Activated CD4-positive, alpha-beta T cell treated with anti-CD3 and anti-CD28 coated beads for 1 hour (primary cell): ENCODE measurements around the gene ZNF385D.
"Not testable (repeated sequence)": the region's sequence is repeated elsewhere in the genome, so short reads cannot be mapped to it uniquely, and the experiment has no call there.

ENCODE experiments used
- DNase-seq: peaks from one replicate; pipeline ENCODE4 v3.0.0-alpha.2; 2020

ZNF385D gene

DNA sequence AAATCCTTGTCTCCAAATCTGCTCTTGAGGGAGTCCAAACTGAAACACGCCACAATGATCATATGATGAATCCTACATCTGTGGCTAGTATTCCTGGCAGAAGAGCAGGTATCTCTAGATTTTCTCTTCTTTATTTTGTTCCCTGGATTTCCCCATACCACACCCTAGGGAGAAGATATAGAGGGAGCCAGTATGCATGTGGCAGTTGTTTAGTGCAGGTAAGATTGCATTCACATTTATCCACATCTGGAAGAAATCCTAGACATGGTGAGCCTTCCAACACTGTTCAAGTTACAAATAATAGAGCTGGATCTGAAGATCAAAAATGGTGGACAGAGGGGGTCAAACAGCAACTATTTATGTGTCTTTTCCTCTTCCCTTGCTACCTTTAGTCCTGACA, 316.7 kb downstream of the ZNF385D start:
- DNase-seq, result no peak

DNA sequence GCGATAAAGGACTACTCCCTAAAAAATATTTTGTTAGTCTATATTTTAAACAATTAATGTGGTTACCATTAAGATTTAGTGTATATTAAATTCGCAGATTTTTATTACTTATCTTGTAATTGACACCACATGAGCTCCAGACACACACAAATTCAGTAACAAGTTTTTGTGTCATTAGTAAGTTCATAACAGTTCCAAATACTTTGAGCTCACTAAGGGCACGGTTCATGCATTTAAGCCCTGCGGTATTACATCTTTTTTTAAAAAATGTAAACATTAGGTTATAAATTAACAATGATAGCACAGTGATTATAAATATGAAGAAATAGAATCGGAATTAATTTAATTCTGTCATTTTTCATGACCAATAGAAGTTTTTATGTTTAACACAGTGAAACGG, 317.3 kb downstream of the ZNF385D start:
- DNase-seq, result no peak

DNA sequence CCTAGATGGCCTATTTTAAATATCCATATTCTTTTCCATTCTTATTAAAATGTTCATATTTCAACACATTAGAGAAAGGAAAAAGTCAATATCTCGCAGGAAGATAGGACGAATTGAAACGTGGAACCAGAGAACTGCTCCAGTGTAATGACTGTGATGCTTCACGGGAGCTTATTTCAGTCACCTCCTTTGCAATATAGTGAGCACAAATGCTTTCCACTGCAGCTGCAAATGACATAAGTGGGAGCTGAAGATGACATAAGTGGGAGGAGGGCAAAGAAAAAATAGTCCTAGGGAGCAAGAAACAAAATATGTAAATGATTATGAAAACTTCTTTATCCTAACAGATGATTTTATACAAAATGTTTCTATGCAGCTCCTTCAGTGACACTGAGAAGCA, 324.1 kb downstream of the ZNF385D start:
- DNase-seq, result no peak

DNA sequence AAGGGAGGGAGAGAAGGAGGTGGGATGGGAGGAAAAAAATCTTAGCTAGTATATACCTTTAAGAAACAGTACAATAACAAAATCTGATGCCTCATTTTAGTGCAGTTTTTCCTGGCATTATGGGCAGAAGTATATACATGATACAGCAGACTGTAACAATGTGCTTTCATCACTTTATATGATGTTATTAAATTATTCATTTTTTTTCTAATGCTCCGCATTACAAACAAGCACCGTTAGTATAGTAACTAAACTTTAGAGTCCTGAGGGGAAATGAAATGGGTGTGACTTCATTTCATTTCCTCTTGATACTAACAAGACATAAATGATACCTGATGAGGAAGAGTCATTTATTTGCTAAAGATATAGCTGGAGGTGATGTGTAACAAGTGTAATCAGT, 325.3 kb downstream of the ZNF385D start:
- DNase-seq, result no peak

DNA sequence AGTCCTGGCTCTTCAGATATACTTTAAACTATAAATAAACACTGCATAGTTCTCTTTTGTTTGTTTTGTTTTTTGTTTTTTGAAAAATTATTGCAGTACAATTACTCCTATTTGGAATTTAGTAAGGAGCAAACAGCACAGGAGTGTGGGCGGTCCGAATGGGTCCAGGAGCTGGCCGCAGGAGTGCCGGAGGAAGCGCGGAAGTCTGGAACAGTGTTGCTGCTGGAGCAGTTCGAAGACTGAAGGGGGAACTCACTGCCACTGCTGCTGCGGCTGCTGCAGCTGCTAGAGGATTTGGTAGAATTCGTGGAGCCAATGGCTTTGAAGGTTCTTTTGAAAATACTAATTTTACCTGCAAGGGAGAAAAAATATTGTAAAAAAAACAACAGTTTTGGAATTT, 329.9 kb downstream of the ZNF385D start:
- no peak for DNase-seq

DNA sequence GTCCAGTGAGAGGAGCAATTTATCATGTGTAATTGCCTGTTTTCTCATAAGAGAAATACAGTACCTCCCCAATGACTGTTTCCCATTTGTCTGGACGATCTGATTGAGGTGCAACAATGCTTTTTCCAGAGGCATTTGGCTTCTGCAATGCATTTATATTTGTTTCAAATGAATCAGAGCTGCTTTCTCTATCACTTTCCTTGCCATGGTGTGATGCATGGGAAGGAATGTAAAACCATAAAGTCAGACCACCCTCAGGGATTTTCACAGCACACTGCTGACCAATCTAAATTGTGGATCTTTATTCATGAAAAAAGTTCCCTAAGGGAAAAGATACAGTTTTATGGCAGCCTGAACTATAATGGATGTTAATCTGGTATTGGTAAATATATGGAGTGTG, 333.0 kb downstream of the ZNF385D start:
- no peak for DNase-seq

DNA sequence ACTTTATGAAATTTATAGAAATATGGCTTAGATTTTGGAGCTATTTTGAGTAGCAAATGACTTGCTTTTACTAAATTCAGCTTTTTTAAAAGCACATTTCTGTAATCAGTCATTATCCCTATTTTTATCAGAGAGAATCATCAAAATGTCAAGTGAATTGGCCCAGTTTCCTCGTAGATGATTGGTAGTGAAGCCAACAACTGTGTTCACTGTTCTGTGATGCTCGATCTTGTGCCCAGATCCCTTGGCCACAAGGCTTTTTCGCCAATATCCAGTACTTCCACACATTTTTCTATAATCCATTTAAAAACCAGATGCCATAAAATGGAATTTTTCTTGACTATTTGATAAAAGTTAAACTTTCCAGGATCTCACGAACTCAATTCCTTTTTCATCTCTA, 336.5 kb downstream of the ZNF385D start:
- DNase-seq, result no peak

DNA sequence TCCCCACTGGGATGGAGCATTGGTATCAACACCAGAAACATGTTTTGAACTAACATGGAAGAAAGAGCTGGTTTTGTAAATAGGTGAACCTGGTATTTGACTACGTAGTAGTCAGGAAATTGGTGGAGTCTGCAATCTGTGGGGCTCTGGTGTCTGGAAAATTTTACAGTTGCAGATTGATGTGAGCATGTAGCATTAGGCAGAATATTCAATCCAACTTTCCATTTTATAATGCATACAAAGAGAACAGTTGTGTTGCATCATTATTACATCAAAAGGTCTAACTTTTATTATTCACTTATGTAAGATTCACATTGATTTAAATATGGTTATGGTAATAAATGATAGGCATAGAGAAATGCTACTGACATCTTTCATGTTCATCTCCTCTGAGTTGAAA, 340.0 kb downstream of the ZNF385D start:
- DNase-seq, result no peak

DNA sequence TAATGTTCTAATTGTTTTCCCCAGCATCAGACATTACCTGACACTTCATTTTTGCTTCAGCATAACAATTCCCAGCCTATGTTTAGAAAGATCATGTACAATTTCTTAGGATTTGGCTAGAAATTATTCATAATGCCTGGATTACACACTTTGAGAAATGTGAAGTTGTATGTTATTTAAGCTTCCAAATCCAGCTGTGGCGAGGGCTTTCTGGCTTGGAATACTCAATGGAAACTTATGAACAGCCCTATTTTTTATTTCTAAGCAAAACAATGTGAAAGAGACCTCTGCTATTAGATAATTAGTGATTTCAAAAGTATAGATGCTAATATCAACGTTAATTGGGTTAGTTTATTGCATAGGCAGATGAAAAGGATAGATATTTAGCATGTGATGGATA, 341.6 kb downstream of the ZNF385D start:
- DNase-seq, result no peak

DNA sequence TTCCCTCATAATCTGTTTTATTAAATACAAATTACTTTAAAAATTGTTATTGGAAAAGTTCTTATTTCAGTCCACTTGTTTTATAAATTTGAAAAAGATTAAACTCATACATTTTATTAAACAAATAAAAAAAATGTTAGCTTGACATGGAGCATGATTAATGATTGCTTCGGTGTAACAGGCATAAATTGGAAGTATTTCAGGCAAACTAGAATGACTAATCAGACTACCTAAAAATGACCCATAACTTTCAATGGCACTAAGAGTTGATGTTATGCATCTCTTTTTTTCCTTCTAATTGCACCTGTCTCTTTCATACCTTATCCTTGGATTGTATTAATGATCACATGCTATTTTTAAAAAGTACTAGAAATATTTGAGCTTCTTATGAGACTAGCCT, 343.3 kb downstream of the ZNF385D start:
- DNase-seq, result no peak

DNA sequence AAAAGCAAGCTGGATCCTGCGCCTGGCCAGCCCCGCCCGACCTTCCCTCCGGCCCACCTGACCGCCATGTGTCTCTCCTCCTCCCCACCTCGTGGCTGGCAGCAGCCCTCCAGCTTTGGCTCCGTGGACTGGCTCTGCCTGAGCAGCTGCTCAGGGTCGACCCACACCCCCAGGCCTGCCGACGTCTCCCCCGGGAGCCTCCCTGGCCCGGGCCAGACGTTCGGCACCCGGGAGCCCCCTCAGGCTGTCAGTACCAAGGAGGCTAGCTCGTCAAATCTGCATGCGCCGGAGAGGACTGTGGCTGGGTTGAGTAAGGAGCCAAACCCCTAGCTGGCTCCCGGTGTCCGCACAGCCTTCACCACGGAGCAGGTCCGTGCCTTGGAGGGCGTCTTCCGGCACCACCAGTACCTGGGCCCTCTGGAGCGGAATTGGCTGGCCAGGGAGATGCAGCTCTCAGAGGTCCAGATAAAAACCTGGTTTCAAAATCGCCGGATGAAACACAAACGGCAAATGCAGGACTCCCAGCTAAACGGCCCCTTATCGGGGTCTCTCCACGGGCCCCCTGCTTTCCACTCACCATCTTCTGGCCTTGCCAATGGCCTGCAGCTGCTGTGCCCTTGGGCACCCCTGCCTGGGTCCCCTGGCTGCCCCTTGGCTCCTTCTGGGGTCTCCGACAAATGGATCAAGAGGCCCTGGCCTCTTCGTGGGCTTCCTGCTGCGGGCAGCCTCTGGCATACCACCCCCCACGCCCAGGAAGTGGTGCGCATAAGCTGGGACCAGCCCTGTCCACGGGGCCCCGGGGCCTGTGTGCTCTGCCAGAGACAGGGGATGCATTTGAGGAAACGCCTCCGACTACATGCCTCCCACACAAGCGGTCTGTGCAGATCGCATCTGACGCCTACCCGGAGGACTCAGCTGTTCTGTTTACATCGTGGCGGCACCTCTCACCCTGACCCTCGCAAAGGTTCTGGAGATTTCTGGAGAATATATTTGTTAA, 345.0 kb downstream of the ZNF385D start:
- no peak for DNase-seq

DNA sequence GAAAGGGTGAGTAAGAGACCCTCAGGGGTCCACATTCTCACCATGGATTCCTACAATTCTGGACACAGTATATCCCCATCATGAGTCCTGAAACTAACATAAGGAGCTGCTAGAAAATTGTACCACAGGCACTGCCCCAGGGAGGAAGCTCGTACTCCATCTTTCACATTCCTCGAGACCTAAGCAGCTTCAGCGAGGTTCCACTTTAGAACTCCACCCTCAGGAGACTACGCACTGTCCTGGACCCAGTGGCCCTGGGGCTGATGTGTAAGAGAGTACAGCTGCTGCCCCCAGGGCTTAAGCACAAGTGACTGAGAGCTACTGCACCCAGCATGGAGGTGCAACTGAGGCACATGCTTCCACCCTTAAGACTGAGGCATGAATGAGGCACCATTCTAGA, 352.5 kb downstream of the ZNF385D start:
- DNase-seq, result no peak

DNA sequence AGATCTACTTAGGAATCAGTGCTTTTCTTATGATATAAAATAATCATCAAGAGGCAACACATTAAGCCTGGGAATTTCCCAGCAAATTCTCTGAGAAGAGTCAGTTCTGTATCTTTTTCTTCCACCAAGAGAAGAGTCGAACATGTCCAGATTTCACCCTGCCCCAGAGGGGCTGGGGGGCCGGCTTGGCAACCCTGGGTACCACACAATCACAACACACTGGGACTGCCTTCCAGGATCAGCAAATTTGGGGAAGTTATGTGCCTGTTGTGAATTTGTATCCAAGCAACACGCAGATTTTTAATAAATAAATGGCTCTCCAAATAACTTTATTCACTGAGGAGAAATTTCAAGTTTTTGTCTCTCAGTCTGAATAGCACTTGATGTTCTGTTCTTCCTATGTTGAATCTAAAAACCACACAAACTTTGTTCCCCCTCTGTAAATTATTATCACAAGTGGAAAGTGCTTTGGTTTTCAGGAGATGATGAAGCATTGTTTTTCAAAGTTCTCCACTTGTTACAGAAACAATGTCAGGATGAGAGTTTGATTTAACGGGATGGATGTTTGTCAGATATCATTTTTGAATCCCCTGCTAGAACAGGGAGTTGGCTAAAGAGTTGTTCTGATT, 357.2 kb downstream of the ZNF385D start:
- DNase-seq, result no peak

DNA sequence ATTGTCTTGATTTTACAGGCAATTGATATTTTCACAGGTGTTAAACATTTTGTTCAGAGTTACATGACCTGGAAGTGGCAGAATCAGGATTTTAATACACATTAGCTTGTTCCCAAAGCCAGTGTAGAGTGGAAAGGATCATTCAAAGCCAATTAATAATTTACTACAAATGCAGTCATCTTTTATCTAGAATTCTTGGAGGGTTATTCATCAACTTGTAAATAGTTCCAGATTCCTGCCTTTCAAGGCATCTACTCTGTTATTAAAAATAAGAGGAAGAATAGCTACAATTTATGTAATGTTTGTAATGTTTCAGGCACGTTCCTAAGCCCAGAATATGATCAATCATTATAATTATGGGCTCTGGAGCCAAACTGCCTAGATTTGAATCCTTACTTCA, 358.5 kb downstream of the ZNF385D start:
- no peak for DNase-seq

DNA sequence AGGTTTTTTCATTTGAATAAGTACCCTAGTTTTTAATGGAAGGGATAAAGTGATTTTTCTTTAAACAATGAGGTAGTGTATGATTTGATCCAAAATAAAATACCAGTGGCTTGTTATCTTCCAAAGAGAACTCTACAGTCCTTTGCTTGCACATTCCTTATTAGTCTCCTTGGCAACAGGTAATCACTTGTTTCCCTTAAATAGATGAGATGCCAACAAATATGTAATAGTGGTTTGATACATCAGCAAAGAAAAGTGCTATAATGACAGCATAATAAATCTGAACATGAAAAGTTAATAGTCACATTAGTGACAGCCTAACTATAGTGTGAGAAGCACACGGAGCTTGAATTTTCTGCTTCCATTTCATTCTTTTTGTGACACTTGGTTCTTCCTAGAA, 360.2 kb downstream of the ZNF385D start:
- no peak for DNase-seq

DNA sequence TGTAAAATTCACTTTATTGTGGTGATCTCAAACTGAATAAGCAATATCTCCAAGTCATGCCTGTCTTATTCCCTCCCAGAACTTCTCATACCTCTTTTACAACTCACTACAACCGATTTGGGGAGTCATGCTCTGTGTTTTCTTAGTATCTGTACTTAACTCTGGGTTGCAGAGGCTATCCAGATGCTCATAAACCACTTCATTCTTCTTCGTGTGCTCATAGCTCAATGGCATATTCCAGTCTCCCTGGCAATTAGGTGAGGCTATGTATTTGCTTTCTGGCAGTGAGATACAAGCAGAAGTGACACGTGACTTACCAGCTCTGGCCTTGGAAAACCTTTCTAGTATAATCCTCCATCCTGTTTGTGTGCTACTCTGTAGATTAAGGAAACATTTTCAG, 360.9 kb downstream of the ZNF385D start:
- no peak for DNase-seq

DNA sequence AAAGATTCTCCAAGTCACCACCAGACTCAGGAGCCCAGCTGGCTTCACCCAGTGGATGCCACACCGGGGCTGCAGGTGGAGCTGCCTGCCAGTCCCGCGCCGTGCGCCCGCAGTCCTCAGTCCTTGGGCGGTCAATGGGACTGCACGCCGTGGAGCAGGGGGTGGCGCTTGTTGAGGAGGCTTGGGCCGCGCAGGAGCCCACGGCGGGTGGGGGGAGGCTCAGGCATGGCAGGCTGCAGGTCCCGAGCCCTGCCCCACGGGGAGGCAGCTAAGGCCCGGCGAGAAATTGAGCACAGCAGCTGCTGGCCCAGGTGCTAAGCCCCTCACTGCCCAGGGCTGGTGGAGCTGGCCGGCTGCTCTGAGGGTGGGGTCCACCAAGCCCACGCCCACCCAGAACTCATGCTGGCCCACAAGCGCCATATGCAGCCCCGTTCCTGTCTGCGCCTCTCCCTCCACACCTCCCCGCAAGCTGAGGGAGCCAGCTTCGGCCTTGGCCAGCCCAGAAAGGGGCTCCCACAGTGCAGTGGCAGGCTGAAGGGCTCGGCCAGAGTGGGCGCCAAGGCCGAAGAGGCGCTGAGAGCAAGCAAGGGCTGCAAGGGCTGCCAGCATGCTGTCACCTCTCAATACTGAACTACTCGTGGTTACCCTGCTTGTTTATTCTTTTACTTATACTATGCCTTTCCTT, 363.7 kb downstream of the ZNF385D start:
- not testable (repeated sequence) for DNase-seq

DNA sequence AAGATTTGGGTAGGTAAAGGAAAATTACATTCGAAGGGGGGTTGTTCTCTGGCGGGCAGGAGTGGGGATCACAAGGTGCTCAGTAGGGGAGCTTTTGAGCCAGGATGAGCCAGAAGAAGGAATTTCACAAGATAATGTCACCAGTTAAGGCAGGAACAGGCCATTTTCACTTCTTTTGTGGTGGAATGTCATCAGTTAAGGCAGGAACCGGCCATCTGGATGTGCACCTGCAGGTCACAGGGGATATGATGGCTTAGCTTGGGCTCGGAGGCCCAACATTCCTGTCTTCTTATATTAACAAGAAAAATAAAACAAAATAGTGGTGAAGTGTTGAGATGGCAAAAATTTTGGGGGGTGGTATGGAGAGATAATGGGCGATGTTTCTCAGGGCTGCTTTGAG, 373.0 kb downstream of the ZNF385D start:
- DNase-seq, result not testable (repeated sequence)

DNA sequence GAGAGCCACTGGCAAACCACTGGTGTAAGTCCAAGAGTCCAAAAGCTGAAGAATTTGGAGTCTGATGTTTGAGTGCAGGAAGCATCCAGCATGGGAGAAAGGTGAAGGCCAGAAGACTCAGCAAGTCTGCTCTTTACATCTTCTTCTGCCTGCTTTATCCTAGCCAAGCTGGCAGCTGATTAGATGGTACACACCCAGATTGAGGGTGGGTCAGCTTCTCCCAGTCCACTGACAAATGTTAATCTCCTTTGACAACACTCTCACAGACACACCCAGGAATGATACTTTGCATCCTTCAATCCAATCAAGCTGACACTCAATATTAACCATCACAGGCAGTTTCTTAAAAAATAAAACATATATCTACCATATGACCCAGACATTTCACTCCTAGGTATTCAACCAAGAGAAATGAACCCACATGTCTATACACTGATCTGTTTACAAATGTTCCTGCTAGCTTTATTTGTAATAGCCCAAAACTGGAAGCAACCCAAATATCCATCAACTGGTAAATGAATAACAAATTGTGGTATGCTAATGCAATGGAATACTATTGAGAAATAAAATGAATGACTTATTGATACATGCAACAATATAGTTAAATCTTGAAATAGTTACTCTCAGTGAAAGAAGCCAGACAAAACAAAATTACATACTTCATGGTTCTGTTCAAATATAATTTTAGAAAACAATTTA, 373.8 kb downstream of the ZNF385D start:
- DNase-seq, result no peak

DNA sequence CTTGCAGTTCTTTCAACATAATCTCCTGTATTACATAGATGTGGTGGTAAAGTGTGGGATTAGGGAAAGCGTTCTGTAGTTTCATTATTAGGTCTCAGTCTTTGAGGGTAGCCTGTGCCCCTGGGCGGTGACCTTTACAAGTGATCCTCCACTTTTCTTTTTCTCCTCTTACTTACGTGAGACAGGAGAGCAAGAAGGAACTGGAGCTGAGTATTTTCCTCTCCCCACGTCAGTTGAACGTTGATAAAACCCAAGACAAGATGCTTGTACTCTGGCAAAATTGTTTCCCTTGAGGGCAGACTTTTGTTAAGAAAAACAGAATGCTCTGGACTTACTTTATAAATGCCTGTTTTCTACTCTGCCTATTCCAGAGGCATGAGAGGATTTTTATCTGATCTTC, 378.7 kb downstream of the ZNF385D start:
- DNase-seq, result no peak
